A549 (cell line): ENCODE measurements around the gene MALAT1. TPM values are rescaled to one million over a fixed set of nuclear protein-coding genes. Genes with fewer than 3 reads are reported as not detected.
"Not testable (repeated sequence)": the region's sequence is repeated elsewhere in the genome, so short reads cannot be mapped to it uniquely, and the experiment has no call there.

Experiments
- ATAC-seq, 2 experiments: fragments of 200-7000 bp in 1 of 2; fragments of >200 bp in 1 of 2; cut with Nextera tagmentation in 1 of 2; cut with Tn5 transposase in 1 of 2; 3 replicates each; pipeline versions ENCODE4 v1.8.0 to v1.9.1; 2018 to 2020; ENCODE audit warnings: mild to moderate bottlenecking in 1 of 2, moderate library complexity in 1 of 2
- CTCF ChIA-PET: fragments of 300-600 bp; sonication (Branson Sonifier 250); formaldehyde crosslinking; extraction: SDS; loops from one replicate; lab custom pipeline; 2021; ENCODE audit warnings: antibody characterized with exemption, inconsistent platforms; lab: Yijun Ruan, JAX
- POLR2A ChIA-PET: fragments of 350-600 bp; formaldehyde crosslinking; extraction: SDS; loops from one replicate; lab custom pipeline; 2021; ENCODE audit warnings: antibody characterized with exemption, inconsistent platforms; lab: Yijun Ruan, JAX
- DNase-seq, 2 experiments: peaks; one replicate each; pipeline versions ENCODE4 v3.0.0 to v3.0.0-alpha.2; 2011 to 2016; ENCODE audit warnings: low read depth in 1 of 2, low spot score in 1 of 2
- FAIRE-seq: peaks from 2 replicates; lab custom pipeline; 2011; peaks lifted over from hg19 to GRCh38; lab: Jason Lieb, UNC
- H3K27ac ChIP-seq, 2 experiments: fragments of >200 bp; sonication (Bioruptor Twin); formaldehyde crosslinking; 3 replicates each; pipeline ENCODE4 v1.5.1; 2016 to 2017
- H3K4me1 ChIP-seq: fragments of >200 bp; sonication (Bioruptor Twin); formaldehyde crosslinking; 3 replicates; pipeline ENCODE4 v1.6.1; 2016
- H3K4me2 ChIP-seq: fragments of >200 bp; sonication (Bioruptor Twin); formaldehyde crosslinking; 3 replicates; pipeline ENCODE4 v1.6.1; 2016
- H3K4me3 ChIP-seq: fragments of >200 bp; sonication (Bioruptor Twin); formaldehyde crosslinking; 3 replicates; pipeline ENCODE4 v1.5.1; 2016
- H3K9me3 ChIP-seq: fragments of >200 bp; sonication (Bioruptor Twin); formaldehyde crosslinking; 3 replicates; pipeline ENCODE4 v1.6.1; 2016
- BHLHE40 ChIP-seq: IDR thresholded peaks from 2 replicates; pipeline ENCODE4 v1.6.1; 2012; ENCODE audit warnings: low read depth, low read length, inconsistent platforms
- FOSB ChIP-seq: fragments of 250-450 bp; sonication (Bioruptor Pico); IDR thresholded peaks from 2 replicates; pipeline ENCODE4 v1.5.0; 2020; ENCODE audit warnings: mild to moderate bottlenecking, moderate library complexity
- FOSL2 ChIP-seq, 2 experiments: fragments of 450-650 bp in 1 of 2; fragments of >200 bp in 1 of 2; sonication (Bioruptor Twin) in 1 of 2; formaldehyde crosslinking; IDR thresholded peaks; 2 replicates each; pipeline versions ENCODE4 v1.5.0 to v1.6.1; 2016 to 2020; ENCODE audit warnings: mild to moderate bottlenecking in 1 of 2, moderate library complexity in 1 of 2
- MAZ ChIP-seq: fragments of 150-350 bp; IDR thresholded peaks from 2 replicates; pipeline ENCODE4 v1.6.1; 2014; ENCODE audit warnings: antibody characterized with exemption, low read depth, low read length, borderline replicate concordance
- POLR2A ChIP-seq: IDR thresholded peaks from 2 replicates; pipeline ENCODE4 v1.6.1; 2012; ENCODE audit warnings: mild to moderate bottlenecking, low read length
- POLR2AphosphoS2 ChIP-seq: conservative IDR thresholded peaks from 2 replicates; pipeline ENCODE4 v1.6.1; 2012; ENCODE audit warnings: low read length, improper control_type of control experiment, inconsistent platforms
- ZFP36 ChIP-seq: fragments of 450-650 bp; IDR thresholded peaks from 2 replicates; pipeline ENCODE4 v1.6.1; 2014; ENCODE audit warnings: borderline replicate concordance; ENCODE audit not compliant: partially characterized antibody
- WGBS: methylation state at CpG from one replicate; pipeline ENCODE4 v1.1.6; 2017; ENCODE audit errors: missing lambda C conversion rate; 5-methylcytosine and 5-hydroxymethylcytosine counted together
- polyA plus RNA-seq, 4 experiments: library from polyadenylated mRNA; depleted of rRNA in 3 of 4; stranded (reverse); fragments of >200 nt; fragmentation: RNase III in 1 of 4; extraction: RNeasy Plus Mini Kit Qiagen cat#74134 plus additional on column Dnase treatment in 1 of 4; gene quantifications; 2 replicates in 3 of 4; 3 replicates in 1 of 4; pipeline ENCODE4 v1.2.3, GENCODE V29; 2011 to 2017
- TF ChIP-seq, protein P1 (sequence below): fragments of >200 bp; sonication (Bioruptor Twin); formaldehyde crosslinking; IDR thresholded peaks from 2 replicates; pipeline ENCODE4 v1.6.1; 2016

MALAT1 gene
- polyA plus RNA-seq, 2 of the 4 experiments (the other 2 are of a cell fraction): 188 to 1,041 TPM

DNA sequence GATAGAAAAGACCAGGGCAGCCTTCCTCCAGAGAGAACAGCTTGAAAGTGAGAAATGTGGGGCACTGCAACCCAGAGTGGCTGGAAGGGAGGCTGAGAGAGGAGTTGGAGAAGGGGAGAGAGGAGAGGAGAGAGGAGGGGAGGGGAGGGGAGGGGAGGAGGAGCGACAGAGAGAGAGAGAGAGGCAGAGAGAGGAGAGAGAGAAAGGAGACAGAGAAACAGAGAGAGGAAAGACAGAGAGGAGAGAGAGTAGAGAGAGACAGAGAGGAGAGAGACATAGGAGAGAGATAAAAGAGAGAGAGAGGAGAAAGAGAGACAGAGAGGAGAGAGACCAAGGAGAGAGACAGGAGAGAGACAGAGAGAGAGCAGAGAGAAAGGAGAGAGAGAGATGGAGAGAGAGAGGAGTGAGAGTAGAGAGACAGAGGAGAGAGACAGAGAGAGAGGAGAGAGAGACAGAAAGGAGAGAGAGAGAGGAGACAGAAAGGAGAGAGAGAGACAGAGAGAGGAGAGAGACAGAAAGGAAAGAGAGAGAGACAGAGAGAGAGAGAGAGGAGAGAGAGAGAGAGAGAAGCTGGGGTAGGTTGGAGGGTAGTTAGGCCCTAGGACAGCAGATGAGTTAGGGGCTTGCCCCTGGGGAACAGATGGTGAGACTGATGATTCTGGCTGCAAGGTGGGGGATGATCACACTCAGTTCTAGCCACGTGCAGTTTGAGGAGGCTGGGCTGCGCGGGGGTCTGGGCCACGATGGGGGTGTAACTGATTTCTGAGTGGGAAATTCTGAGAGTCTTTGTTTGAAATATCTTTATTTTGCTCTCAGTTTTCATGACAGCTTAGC lies 17.5 kb downstream of the MALAT1 start:
- DNase-seq (no peak), ATAC-seq (peak; percentile 25 to 62), FAIRE-seq (no peak)
- Histone ChIP-seq H3K9me3 (no peaks in the 10 kb centered on the region), H3K4me1 (peaks cover 4% of the 10 kb centered on the region; the same call in 1 of the 3 replicates), H3K27ac (peak overlapping the region in 1 of 2 experiments; percentile 51; a peak in 2 of 6 replicates), H3K4me2 (no peak overlapping the region), H3K4me3 (no peak overlapping the region)
- CTCF ChIA-PET: interaction anchor here (0.8 to 12.9 kb wide), 5 partner anchors 14 to 99 kb away, joined by 3 to 159 read pairs (median 3); no protein-coding TSS in a partner anchor
- POLR2A ChIA-PET: no interaction called here
- WGBS: 83% methylated on average over 4 of the region's 5 CpGs
- TF ChIP-seq MAZ: no peak
- TF ChIP-seq ZFP36: peak; percentile 22
- no peak for TF ChIP-seq FOSB (CRISPR knock-in tag)
- TF ChIP-seq, protein P1, sequence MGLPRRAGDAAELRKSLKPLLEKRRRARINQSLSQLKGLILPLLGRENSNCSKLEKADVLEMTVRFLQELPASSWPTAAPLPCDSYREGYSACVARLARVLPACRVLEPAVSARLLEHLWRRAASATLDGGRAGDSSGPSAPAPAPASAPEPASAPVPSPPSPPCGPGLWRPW: no peak
- TF ChIP-seq POLR2A: no peak
- TF ChIP-seq FOSL2 (IDR thresholded peaks at IDR 0.05): no peak
- no peak for TF ChIP-seq FOSL2 (CRISPR knock-in tag; IDR thresholded peaks at IDR 0.05)
- no peak for TF ChIP-seq BHLHE40
- TF ChIP-seq POLR2AphosphoS2: no peak

DNA sequence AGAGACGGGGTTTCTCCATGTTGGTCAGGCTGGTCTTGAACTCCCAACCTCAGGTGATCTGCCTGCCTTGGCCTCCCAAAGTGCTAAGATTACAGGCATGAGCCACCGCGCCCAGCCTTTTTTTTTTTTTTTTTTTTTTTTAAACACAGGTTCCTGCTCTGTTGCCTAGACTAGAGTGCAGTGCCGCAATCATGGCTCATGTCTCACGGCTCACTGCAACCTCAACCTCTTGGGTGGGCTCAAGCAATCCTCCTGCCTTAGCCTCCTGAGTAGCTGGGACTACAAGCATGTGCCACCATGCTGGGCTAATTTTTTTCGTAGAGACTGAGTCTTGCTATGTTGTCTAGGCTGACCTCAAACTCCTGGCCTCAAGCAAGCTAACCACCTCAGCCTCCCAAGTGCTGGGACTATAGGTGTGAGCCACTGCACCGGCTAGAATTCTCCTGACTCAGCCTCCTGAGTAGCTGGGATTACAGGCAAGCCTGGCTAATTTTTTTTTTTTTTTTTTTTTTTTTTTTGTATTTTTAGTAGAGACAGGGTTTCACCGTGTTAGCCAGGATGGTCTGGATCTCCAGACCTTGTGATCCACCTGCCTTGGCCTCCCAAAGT lies 20.2 kb downstream of the MALAT1 start:
- H3K9me3 ChIP-seq, ATAC-seq, DNase-seq, FAIRE-seq, POLR2A ChIA-PET, H3K4me1 ChIP-seq, H3K4me2 ChIP-seq, H3K27ac ChIP-seq, H3K4me3 ChIP-seq: not testable (repeated sequence)
- 88% methylated on average over 8 of the region's 8 CpGs for WGBS
- CTCF ChIA-PET: interaction anchor here (1.6 to 3.9 kb wide), 3 partner anchors 9 to 179 kb away, joined by 3 to 36 read pairs (median 5); no protein-coding TSS in a partner anchor

DNA sequence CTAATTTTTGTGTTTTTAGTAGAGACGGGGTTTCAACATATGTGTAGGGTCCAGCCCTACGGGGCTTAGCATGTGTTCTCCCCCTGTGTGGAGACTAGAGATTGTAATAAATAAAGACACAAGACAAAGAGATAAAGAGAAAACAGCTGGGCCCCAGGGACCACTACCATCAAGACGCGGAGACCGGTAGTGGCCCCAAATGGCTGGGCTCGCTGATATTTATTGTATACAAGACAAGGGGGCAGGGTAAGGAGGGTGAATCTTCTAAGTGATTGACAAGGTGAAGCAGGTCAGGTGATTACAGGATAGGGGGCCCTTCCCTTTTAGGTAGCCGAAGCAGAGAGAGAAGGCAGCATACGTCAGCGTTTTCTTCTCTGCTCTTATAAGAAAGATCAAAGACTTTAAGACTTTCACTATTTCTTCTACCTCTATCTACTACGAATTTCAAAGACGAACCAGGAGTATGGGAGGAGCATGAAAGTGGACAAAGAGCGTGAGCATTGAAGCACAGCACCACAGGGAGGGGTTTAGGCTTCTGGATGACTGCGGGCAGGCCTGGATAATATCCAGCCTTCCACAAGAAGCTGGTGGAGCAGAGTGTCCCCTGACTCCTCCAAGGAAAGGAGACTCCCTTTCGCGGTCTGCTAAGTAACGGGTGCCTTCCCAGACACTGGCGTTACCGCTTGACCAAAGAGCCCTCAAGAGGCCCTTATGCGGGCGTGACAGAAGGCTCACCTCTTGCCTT lies 23.1 kb downstream of the MALAT1 start:
- ATAC-seq, POLR2A ChIA-PET, H3K4me2 ChIP-seq, DNase-seq, FAIRE-seq, H3K9me3 ChIP-seq, H3K27ac ChIP-seq, H3K4me3 ChIP-seq: not testable (repeated sequence)
- peaks cover 18% of the 10 kb centered on the region for H3K4me1 ChIP-seq
- WGBS: 86% methylated on average over 20 of the region's 20 CpGs
- CTCF ChIA-PET: interaction anchor here (1.0 to 3.9 kb wide), 2 partner anchors 12 to 84 kb away, joined by 3 to 36 read pairs; no protein-coding TSS in a partner anchor

DNA sequence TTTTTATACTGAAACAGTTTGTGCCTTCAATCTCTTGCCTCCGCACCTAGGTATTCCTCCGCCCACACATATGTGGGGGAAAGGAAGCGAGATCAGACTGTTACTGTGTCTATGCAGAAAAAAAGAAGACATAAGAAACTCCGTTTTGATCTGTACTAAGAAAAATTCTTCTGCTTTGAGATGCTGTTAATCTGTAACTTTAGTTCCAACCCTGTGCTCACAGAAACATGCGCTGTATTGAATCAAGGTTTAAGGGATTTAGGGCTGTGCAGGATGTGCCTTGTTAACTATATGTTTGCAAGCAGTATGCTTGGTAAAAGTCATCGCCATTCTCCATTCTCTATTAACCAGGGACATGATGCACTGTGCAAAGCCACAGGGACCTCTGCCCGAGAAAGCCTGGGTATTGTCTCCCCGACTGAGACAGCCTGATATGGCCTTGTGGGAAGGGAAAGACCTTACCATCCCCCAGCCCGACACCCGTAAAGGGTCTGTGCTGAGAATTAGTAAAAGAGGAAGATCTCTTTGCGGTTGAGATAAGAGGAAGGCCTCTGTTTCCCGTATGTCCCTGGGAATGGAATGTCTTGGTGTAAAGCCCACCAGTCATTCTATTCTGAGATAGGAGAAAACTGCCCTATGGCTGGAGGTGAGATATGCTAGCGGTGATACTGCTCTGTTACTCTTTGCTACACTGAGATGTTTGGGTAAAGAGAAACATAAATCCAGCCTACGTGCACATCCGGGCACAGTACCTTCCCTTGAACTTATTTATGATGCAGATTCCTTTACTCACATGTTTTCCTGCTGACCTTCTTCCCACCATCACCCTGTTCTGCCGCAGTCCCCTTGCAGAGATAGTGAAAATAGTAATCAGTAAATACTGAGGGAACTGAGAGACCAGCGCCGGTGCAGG lies 24.1 kb downstream of the MALAT1 start:
- 71% methylated on average over 18 of the region's 18 CpGs for WGBS
- peaks cover 18% of the 10 kb centered on the region for H3K4me1 ChIP-seq
- H3K4me3 ChIP-seq, H3K27ac ChIP-seq, ATAC-seq, DNase-seq, CTCF ChIA-PET, POLR2A ChIA-PET, H3K9me3 ChIP-seq, FAIRE-seq: not testable (repeated sequence)
- H3K4me2 ChIP-seq: peak overlapping the region; percentile 33; the same call in 2 of the 3 replicates

DNA sequence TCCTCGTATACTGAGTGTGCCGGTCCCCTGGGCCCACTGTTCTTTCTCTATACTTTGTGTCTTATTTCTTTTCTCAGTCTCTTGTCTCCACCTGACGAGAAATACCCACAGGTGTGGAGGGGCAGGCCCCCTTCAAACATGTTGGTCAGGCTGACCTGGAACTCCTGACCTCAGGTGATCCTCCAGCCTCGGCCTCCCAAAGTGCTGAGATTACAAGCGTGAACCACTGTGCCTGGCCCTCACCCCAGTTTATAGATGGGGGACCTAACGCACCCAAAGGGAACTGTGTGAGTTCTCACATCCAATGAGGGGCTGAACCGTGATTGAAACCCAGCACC lies 24.8 kb downstream of the MALAT1 start:
- 94% methylated on average over 7 of the region's 7 CpGs for WGBS
- H3K4me3 ChIP-seq, H3K4me2 ChIP-seq, FAIRE-seq, H3K27ac ChIP-seq, ATAC-seq, DNase-seq, POLR2A ChIA-PET, H3K9me3 ChIP-seq: not testable (repeated sequence)
- H3K4me1 ChIP-seq: peaks cover 18% of the 10 kb centered on the region
- CTCF ChIA-PET: interaction anchor here (2.5 to 5.0 kb wide), 2 partner anchors 18 to 48 kb away, joined by 8 to 33 read pairs; partner anchors contain the start of gene FAM89B
